Heart left ventricle (tissue), 16 donors: ENCODE measurements around the gene NFIB. TPM values are rescaled to one million over a fixed set of nuclear protein-coding genes. Genes with fewer than 3 reads are reported as not detected.

ENCODE experiments used
- ATAC-seq, 4 donors: fragments of 200-7000 bp; cut with Tn5 transposase; one replicate each; pipeline ENCODE4 v1.9.1; 2020 to 2022; ENCODE audit warnings: moderate library complexity in 4 of 4, mild to moderate bottlenecking in 3 of 4, moderate number of reproducible peaks in 1 of 4
- DNase-seq, 5 donors: peaks; one replicate each; pipeline ENCODE4 v3.0.0-alpha.2; 2020
- H3K27ac ChIP-seq, 12 donors: fragments of 200-600 bp; sonication (generic) in 4 of 12; one replicate each; pipeline versions ENCODE4 v1.5.0 to v1.8.0; 2016 to 2022; ENCODE audit warnings: mild to moderate bottlenecking in 2 of 12
- H3K27me3 ChIP-seq, 9 donors: fragments of 200-600 bp; sonication (generic) in 2 of 9; one replicate each; pipeline versions ENCODE4 v1.5.1 to v1.8.0; 2016 to 2022; ENCODE audit warnings: mild to moderate bottlenecking in 3 of 9
- H3K36me3 ChIP-seq, 9 donors: fragments of 200-600 bp; sonication (generic) in 2 of 9; one replicate each; pipeline versions ENCODE4 v1.5.0 to v1.8.0; 2018 to 2022; ENCODE audit warnings: mild to moderate bottlenecking in 2 of 9
- H3K4me1 ChIP-seq, 12 donors: fragments of 200-600 bp; sonication (generic) in 4 of 12; one replicate each; pipeline versions ENCODE4 v1.5.0 to v1.8.0; 2016 to 2022; ENCODE audit warnings: mild to moderate bottlenecking in 3 of 12
- H3K4me3 ChIP-seq, 12 donors: fragments of 200-600 bp; sonication (generic) in 4 of 12; one replicate each; pipeline versions ENCODE4 v1.5.0 to v1.8.0; 2017 to 2022; ENCODE audit warnings: mild to moderate bottlenecking in 9 of 12, moderate library complexity in 4 of 12
- H3K9me3 ChIP-seq, 12 donors: fragments of 200-600 bp; sonication (generic) in 4 of 12; one replicate each; pipeline versions ENCODE4 v1.5.0 to v1.8.0; 2016 to 2022; ENCODE audit warnings: mild to moderate bottlenecking in 1 of 12
- POLR2A ChIP-seq, 2 donors: fragments of 450-650 bp; IDR thresholded peaks; one replicate each; pipeline ENCODE4 v1.6.1; 2017; ENCODE audit warnings: antibody characterized with exemption in 2 of 2, mild to moderate bottlenecking in 2 of 2, moderate library complexity in 2 of 2
- WGBS, 4 donors: extraction: QIAGEN DNeasy Blood & Tissue Kit in 2 of 4; methylation state at CpG; one replicate each; pipeline versions ENCODE4 v1.1.5 to v1.1.7; 2013 to 2018; 5-methylcytosine and 5-hydroxymethylcytosine counted together
- intact Hi-C, 10 donors: fragments of 100-400 bp; cut with DNase I; formaldehyde crosslinking; loops; one replicate each; pipeline versions ENCODE4 v1.11.1 to v1.14.2; 2022
- polyA plus RNA-seq, 2 donors: library from polyadenylated mRNA; stranded (reverse); fragments of 200-250 nt; gene quantifications; one replicate each; pipeline ENCODE4 v1.2.3, GENCODE V29; 2013
- total RNA-seq, 9 donors: library from RNA; depleted of rRNA in 2 of 9; stranded (reverse); fragments of >200 nt in 2 of 9; fragmentation: NEBNext Ultra II Directional in 3 of 9; extraction: Animal tissue kit (Norgen Biotek cat#: 25700) in 3 of 9; gene quantifications; one replicate each; pipeline versions ENCODE4 v1.1.0 to v1.2.4, GENCODE V29; 2016 to 2023
- TF ChIP-seq, protein P1 (sequence below), 12 donors: fragments of 200-600 bp; sonication (generic) in 4 of 12; IDR thresholded peaks; one replicate each; pipeline versions ENCODE4 v1.5.0 to v1.8.0; 2018 to 2022; ENCODE audit warnings: antibody characterized with exemption in 12 of 12, mild to moderate bottlenecking in 5 of 12
- donor health status: ischemic (EF 13 %, LVEDD 7.1; RV severe dilation, severe dysfunction).
- donor health status: healthy with polysubstance abuse.
- donor health status: DM: no; HTN: yes; CAD: no.
- donor health status: DM: no; HTN: no; CAD: no.
- donor health status: ischemic (EF 25% LVEDD 6.9; RV normal size, moderate dysfunction).
- donor health status: ischemic (EF 25% LVEDD 5.7; RV mildly dilated, moderate dysfunction).
- donor health status: healthy.
- donor health status: DM: yes; HTN: yes; CAD: no.
- donor health status: ischemic (EF 35%, LVEDD 5.7; RV mildly dilated, moderate dysfunction).
- donor health status: nonischemic (EF 11% LVEDD 7.7; RV severe dilation, severe dysfunction).
- donor health status: DM: yes; HTN: yes; CAD: no.
- donor health status: PGD.
- donor health status: ischemic (EF 29% LVEDD 5.4; RV normal size, mild dysfunction).
- donor health status: nonischemic (EF 23%, LVEDD 6.1; RV moderate dilation, normal function).

Gene NFIB
- total and polyA plus RNA-seq, 11 donors, result 24.5 to 148 (median 98.2) TPM

DNA sequence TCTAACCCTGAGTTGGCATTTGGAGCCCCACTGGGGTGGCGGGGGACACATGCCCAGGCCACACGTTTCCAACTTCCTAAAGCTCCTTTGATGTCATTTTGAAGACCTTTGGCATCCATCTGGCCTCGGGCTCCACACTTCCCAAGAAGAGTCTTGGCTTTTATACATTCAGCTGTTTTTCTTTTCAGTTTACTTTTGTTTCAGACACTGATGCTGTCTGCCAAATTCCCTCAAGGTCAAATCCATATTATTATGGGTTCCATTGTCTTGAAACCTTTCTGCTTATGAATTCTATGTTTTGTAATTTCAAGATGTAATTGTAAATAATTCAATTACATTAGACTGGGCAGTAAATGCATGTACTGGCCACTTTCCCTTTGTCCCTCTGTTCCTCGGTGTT lies 23.7 kb upstream of the NFIB start:
- Histone ChIP-seq H3K27ac (no peak overlapping the region), H3K27me3 (no peaks in the 10 kb centered on the region), H3K4me1 (peaks cover 0 to 24% (median 10%) of the 10 kb centered on the region in 12 donors), H3K9me3 (no peaks in the 10 kb centered on the region), H3K4me3 (no peak overlapping the region), H3K36me3 (no peaks in the 10 kb centered on the region)
- intact Hi-C loops, result no loop called here
- DNase-seq (no peak), ATAC-seq (no peak)
- no peak for TF ChIP-seq POLR2A (IDR thresholded peaks at IDR 0.05)
- TF ChIP-seq, protein P1, sequence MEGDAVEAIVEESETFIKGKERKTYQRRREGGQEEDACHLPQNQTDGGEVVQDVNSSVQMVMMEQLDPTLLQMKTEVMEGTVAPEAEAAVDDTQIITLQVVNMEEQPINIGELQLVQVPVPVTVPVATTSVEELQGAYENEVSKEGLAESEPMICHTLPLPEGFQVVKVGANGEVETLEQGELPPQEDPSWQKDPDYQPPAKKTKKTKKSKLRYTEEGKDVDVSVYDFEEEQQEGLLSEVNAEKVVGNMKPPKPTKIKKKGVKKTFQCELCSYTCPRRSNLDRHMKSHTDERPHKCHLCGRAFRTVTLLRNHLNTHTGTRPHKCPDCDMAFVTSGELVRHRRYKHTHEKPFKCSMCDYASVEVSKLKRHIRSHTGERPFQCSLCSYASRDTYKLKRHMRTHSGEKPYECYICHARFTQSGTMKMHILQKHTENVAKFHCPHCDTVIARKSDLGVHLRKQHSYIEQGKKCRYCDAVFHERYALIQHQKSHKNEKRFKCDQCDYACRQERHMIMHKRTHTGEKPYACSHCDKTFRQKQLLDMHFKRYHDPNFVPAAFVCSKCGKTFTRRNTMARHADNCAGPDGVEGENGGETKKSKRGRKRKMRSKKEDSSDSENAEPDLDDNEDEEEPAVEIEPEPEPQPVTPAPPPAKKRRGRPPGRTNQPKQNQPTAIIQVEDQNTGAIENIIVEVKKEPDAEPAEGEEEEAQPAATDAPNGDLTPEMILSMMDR (IDR thresholded peaks at IDR 0.05), result no peak
- 68 to 82% (median 73%) methylated on average over 4 of the region's 4 CpGs for WGBS, 4 donors

DNA sequence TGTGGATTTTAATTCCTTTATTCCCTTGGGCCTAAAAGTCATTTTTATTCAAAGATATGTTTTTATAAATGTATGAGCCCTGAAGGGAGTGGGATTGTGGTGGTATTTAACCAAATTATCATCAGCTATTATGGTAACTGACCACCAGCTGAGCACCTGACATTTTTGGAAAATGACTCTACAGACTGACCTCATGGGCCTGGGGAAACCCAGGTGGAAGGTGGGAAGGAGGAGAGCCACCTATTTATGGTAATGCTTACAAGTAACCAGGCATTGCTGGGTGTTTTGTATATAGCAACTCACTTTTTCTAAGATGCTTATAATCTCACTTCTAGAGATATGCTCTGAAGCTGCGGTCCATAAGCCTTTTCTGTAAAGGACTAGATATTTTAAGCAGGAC lies 22.3 kb upstream of the NFIB start:
- ATAC-seq, result no peak
- Histone ChIP-seq H3K4me3 (no peak overlapping the region), H3K4me1 (peaks cover 0 to 10% (median 4%) of the 10 kb centered on the region in 12 donors), H3K27ac (no peak overlapping the region), H3K36me3 (no peaks in the 10 kb centered on the region), H3K9me3 (no peaks in the 10 kb centered on the region), H3K27me3 (no peaks in the 10 kb centered on the region)
- TF ChIP-seq, protein P1 (IDR thresholded peaks at IDR 0.05), result no peak
- no peak for TF ChIP-seq POLR2A (IDR thresholded peaks at IDR 0.05)
- 95 to 100% (median 98%) methylated on average over 1 of the region's 1 CpG for WGBS, 4 donors
- intact Hi-C loops, result no loop called here
- DNase-seq, result no peak

DNA sequence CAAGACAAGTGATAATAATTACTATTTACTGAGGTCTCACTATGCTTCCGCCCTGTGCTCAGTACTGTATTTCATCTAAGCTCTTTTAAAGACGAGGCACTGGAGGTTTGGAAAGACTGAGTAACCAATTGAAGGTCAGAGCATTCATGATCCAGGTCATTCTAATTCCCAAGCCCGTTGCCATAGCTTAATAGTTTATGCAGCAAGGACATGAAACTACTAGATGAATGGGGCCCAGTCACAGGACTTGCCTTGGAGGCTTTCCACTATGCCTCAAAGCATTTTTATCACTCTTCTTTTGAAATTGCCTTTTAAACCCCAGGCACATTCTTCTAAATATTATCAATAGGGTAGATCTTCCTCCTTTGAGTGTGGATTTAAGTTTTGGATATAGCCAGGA lies 17.2 kb upstream of the NFIB start:
- Histone ChIP-seq H3K9me3 (no peaks in the 10 kb centered on the region), H3K27ac (no peak overlapping the region), H3K4me3 (no peak overlapping the region), H3K4me1 (peaks cover 0 to 11% (median 3%) of the 10 kb centered on the region in 12 donors), H3K27me3 (no peaks in the 10 kb centered on the region), H3K36me3 (no peaks in the 10 kb centered on the region)
- ATAC-seq, result peak in 1 of 4 donors; percentile 62
- intact Hi-C loops, result no loop called here
- 61 to 90% (median 80%) methylated on average over 3 of the region's 3 CpGs for WGBS, 4 donors
- no peak for DNase-seq
- TF ChIP-seq, protein P1 (IDR thresholded peaks at IDR 0.05), result no peak
- no peak for TF ChIP-seq POLR2A (IDR thresholded peaks at IDR 0.05)

DNA sequence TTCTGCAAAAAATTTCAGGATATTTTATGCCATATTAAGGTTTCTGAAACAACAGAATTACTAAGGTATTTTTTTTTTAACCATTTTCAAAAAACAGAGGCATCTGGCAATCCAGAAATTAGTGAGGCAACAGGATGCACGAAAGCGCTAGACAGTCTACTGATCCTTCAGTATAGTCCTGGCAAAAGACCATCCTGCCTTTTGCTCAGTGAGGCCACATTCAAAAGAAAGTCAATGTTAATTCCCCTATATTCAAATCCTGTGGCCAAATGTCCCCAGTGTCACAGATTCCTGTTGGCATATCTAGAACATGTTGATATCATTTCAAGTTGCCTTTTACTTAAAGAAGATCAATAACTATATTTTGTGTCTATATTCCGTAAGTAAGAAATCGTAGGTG lies 13.1 kb upstream of the NFIB start:
- peak overlapping the region in 3 of 12 donors; percentile 7 to 15 (median 12) for H3K27ac ChIP-seq

More for the DNA sequence above, 13.1 kb upstream of the NFIB start:
- H3K36me3 ChIP-seq, result no peaks in the 10 kb centered on the region
- DNase-seq, result no peak
- WGBS, 4 donors, result 78 to 94% (median 90%) methylated on average over 4 of the region's 4 CpGs
- H3K4me1 ChIP-seq, result peaks cover 0 to 40% (median 13%) of the 10 kb centered on the region in 12 donors
- TF ChIP-seq, protein P1 (IDR thresholded peaks at IDR 0.05), result no peak
- TF ChIP-seq POLR2A (IDR thresholded peaks at IDR 0.05), result no peak
- H3K27me3 ChIP-seq, result peaks cover 0 to 6% (median 0%) of the 10 kb centered on the region in 9 donors
- no peak for ATAC-seq
- intact Hi-C loops, result no loop called here
- no peaks in the 10 kb centered on the region for H3K9me3 ChIP-seq
- no peak overlapping the region for H3K4me3 ChIP-seq
